OCI-LY1 (cell line): ENCODE results near the gene USP7.
A peak's percentile ranks its signal among the peaks of the same experiment; 100 is the strongest.

Experiments
- EZH2 ChIP-seq: fragments of 200-600 bp; sonication (generic), shearing (Covaris generic); IDR thresholded peaks from 2 replicates; pipeline ENCODE4 v1.8.0; 2017; ENCODE audit warnings: borderline replicate concordance, mixed run types, mild to moderate bottlenecking, antibody characterized with exemption, low read length, moderate library complexity, mixed read lengths
- TF ChIP-seq, protein P1 (sequence below): fragments of 200-600 bp; sonication (generic), shearing (Covaris generic); IDR thresholded peaks from 2 replicates; pipeline ENCODE4 v1.5.1; 2017; ENCODE audit warnings: mild to moderate bottlenecking, antibody characterized with exemption, low read length, moderate library complexity, mixed read lengths

DNA sequence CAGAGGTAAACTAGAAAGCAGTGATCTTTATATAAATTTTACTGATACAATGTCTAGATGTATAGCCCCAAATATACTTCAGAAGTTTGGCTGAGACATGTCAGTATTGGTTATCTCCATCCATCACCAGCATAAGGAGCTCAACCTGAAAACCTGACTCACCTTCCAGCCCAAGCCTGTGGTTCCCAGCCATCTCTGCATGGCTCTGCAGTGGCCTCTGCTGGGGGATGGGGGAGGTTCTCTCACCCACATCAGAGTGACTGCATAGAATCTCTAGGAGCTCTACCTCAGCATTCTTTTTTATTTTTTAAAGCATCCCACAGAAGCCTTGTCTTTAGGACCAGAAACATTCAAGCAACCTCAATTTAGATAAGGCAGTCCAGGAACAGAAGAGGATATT lies 27.3 kb downstream of the USP7 start:
- TF ChIP-seq, protein P1, sequence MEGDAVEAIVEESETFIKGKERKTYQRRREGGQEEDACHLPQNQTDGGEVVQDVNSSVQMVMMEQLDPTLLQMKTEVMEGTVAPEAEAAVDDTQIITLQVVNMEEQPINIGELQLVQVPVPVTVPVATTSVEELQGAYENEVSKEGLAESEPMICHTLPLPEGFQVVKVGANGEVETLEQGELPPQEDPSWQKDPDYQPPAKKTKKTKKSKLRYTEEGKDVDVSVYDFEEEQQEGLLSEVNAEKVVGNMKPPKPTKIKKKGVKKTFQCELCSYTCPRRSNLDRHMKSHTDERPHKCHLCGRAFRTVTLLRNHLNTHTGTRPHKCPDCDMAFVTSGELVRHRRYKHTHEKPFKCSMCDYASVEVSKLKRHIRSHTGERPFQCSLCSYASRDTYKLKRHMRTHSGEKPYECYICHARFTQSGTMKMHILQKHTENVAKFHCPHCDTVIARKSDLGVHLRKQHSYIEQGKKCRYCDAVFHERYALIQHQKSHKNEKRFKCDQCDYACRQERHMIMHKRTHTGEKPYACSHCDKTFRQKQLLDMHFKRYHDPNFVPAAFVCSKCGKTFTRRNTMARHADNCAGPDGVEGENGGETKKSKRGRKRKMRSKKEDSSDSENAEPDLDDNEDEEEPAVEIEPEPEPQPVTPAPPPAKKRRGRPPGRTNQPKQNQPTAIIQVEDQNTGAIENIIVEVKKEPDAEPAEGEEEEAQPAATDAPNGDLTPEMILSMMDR: peak; percentile 55
- no peak for TF ChIP-seq EZH2
